ENCODE measurements around the gene FHIT. TPM values are rescaled to one million over a fixed set of nuclear protein-coding genes. Genes with fewer than 3 reads are reported as not detected.

FHIT gene
- total RNA-seq, 4 donors from 2014 or later = 0.72 to 5.2 (median 2.1) TPM

GRCh38 chr3:60131618-60132017, 1119.6 kb downstream of the FHIT start:
- H3K4me1 ChIP-seq = peaks cover 7 to 8% of the 10 kb centered on the region in 2 donors
- H3K27me3 ChIP-seq = no peaks in the 10 kb centered on the region
- no peak overlapping the region for H3K27ac ChIP-seq
- no peak for DNase-seq
- in situ Hi-C loops (cut with MboI; ENCODE audit: low sequenced_read_pairs in 4 of 4) = no loop called here
- no peak for ATAC-seq
- no peaks in the 10 kb centered on the region for H3K9me3 ChIP-seq
- H3K4me3 ChIP-seq = no peak overlapping the region
- H3K36me3 ChIP-seq = no peaks in the 10 kb centered on the region
- TF ChIP-seq CTCF (IDR thresholded peaks at IDR 0.05 in 4 of 5, conservative IDR thresholded peaks at IDR 0.05 in 1 of 5) (no peak), POLR2A (IDR thresholded peaks at IDR 0.05) (no peak)
- intact Hi-C loops (cut with DNase I; ENCODE audit: low total_unique reads) = no loop called here

- no peak for TF ChIP-seq CTCF (IDR thresholded peaks at IDR 0.05 in 4 of 5, conservative IDR thresholded peaks at IDR 0.05 in 1 of 5)
- no peak for TF ChIP-seq POLR2A (IDR thresholded peaks at IDR 0.05)
- in situ Hi-C loops (cut with MboI; ENCODE audit: low sequenced_read_pairs in 4 of 4) = no loop called here
- ATAC-seq = no peak
These were observed 1124.5 kb downstream of the FHIT start for GRCh38 chr3:60126511-60127304.

GRCh38 chr3:60125686-60126085, 1125.6 kb downstream of the FHIT start:
- in situ Hi-C loops (cut with MboI; ENCODE audit: low sequenced_read_pairs in 4 of 4) = no loop called here
- DNase-seq (no peak), ATAC-seq (no peak)
- no peaks in the 10 kb centered on the region for H3K36me3 ChIP-seq
- intact Hi-C loops (cut with DNase I; ENCODE audit: low total_unique reads) = no loop called here
- no peak overlapping the region for H3K4me3 ChIP-seq
- no peaks in the 10 kb centered on the region for H3K27me3 ChIP-seq
- H3K9me3 ChIP-seq = no peaks in the 10 kb centered on the region
- H3K4me1 ChIP-seq = no peaks in the 10 kb centered on the region
- no peak overlapping the region for H3K27ac ChIP-seq
- TF ChIP-seq POLR2A (IDR thresholded peaks at IDR 0.05) = no peak
- TF ChIP-seq CTCF (IDR thresholded peaks at IDR 0.05 in 4 of 5, conservative IDR thresholded peaks at IDR 0.05 in 1 of 5) = no peak

More at GRCh38 chr3:60126511-60127304, 1124.5 kb downstream of the FHIT start:
- Histone ChIP-seq H3K36me3 (no peaks in the 10 kb centered on the region), H3K4me1 (no peaks in the 10 kb centered on the region), H3K9me3 (no peaks in the 10 kb centered on the region), H3K27ac (no peak overlapping the region), H3K27me3 (no peaks in the 10 kb centered on the region), H3K4me3 (no peak overlapping the region)
- no peak for DNase-seq
- intact Hi-C loops (cut with DNase I; ENCODE audit: low total_unique reads) = no loop called here

- no peak for TF ChIP-seq CTCF (IDR thresholded peaks at IDR 0.05 in 4 of 5, conservative IDR thresholded peaks at IDR 0.05 in 1 of 5)
- no peak for TF ChIP-seq POLR2A (IDR thresholded peaks at IDR 0.05)
- in situ Hi-C loops (cut with MboI; ENCODE audit: low sequenced_read_pairs in 4 of 4) = no loop called here
- no peak for ATAC-seq
- H3K36me3 ChIP-seq = no peaks in the 10 kb centered on the region
- no peaks in the 10 kb centered on the region for H3K27me3 ChIP-seq
- H3K9me3 ChIP-seq = no peaks in the 10 kb centered on the region
- no peak for DNase-seq
- no peak overlapping the region for H3K27ac ChIP-seq
- no peaks in the 10 kb centered on the region for H3K4me1 ChIP-seq
- no peak overlapping the region for H3K4me3 ChIP-seq
- intact Hi-C loops (cut with DNase I; ENCODE audit: low total_unique reads) = no loop called here
These were observed 1131.0 kb downstream of the FHIT start for GRCh38 chr3:60120245-60120644.
